ENCODE data around the gene EED. TPM values are rescaled to one million over a fixed set of nuclear protein-coding genes. Genes with fewer than 3 reads are reported as not detected.
"Not testable (repeated sequence)": the region's sequence is repeated elsewhere in the genome, so short reads cannot be mapped to it uniquely, and the experiment has no call there.

EED gene
- total RNA-seq, 2 experiments from 2014 or later: 43.4 TPM

- Mint-ChIP-seq H3K9me3 (peaks cover 2% of the 10 kb centered on the region), H3K4me3 (no peak overlapping the region), H3K36me3 (no peaks in the 10 kb centered on the region), H3K4me1 (no peaks in the 10 kb centered on the region), H3K27ac (no peak overlapping the region), H3K27me3 (no peaks in the 10 kb centered on the region)
- POLR2A ChIA-PET: interaction anchor here (0.6 to 0.7 kb wide), 2 partner anchors 15 to 65 kb away, joined by 3 to 5 read pairs; no protein-coding TSS in a partner anchor
- ATAC-seq (ENCODE audit: low read depth): no peak
- no peak for DNase-seq
Observed at GRCh38 chr11:86207413-86207812, 37.1 kb upstream of the EED start.

DNA sequence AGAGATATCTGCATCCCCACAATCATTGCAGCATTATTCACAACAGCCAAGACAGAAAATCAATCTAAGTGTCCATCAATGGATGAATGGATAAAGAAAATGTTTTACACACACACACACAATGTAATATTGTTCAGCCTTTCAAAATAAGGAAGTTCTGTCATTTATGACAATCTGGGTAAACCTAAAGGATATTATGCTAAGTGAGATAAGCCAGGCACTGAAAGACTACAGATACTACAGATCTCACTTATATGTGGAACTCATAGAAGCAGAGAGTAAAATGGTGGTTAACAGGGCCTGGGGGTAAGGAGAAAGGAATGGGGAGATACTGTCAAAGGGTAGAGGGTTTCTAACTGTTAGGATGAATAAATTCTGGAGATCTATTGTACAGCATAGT lies 36.0 kb upstream of the EED start:
- Mint-ChIP-seq H3K9me3 (peaks cover 2% of the 10 kb centered on the region), H3K27ac (no peak overlapping the region), H3K4me1 (no peaks in the 10 kb centered on the region), H3K36me3 (no peaks in the 10 kb centered on the region), H3K27me3 (no peaks in the 10 kb centered on the region), H3K4me3 (no peak overlapping the region)
- DNase-seq: no peak
- no peak for ATAC-seq (ENCODE audit: low read depth)
- POLR2A ChIA-PET: no interaction called here

- no peaks in the 10 kb centered on the region for H3K27me3 Mint-ChIP-seq
- ATAC-seq (ENCODE audit: low read depth) (no peak), DNase-seq (no peak)
- H3K4me1 Mint-ChIP-seq: peaks cover 6% of the 10 kb centered on the region
- no peak overlapping the region for H3K4me3 Mint-ChIP-seq
- no peaks in the 10 kb centered on the region for H3K36me3 Mint-ChIP-seq
- POLR2A ChIA-PET: no interaction called here
- no peaks in the 10 kb centered on the region for H3K9me3 Mint-ChIP-seq
- H3K27ac Mint-ChIP-seq: no peak overlapping the region
Observed at GRCh38 chr11:86209806-86210657, 34.5 kb upstream of the EED start.

GRCh38 chr11:86210898-86211297 lies 33.7 kb upstream of the EED start:
- H3K36me3 Mint-ChIP-seq: no peaks in the 10 kb centered on the region
- peaks cover 7% of the 10 kb centered on the region for H3K4me1 Mint-ChIP-seq
- H3K4me3 Mint-ChIP-seq: no peak overlapping the region
- DNase-seq (no peak), ATAC-seq (ENCODE audit: low read depth) (no peak)
- no peak overlapping the region for H3K27ac Mint-ChIP-seq
- no peaks in the 10 kb centered on the region for H3K27me3 Mint-ChIP-seq
- POLR2A ChIA-PET: no interaction called here
- no peaks in the 10 kb centered on the region for H3K9me3 Mint-ChIP-seq

GRCh38 chr11:86211619-86212018 lies 32.9 kb upstream of the EED start:
- Mint-ChIP-seq H3K36me3 (no peaks in the 10 kb centered on the region), H3K27me3 (no peaks in the 10 kb centered on the region), H3K4me3 (no peak overlapping the region), H3K9me3 (no peaks in the 10 kb centered on the region), H3K27ac (no peak overlapping the region), H3K4me1 (peaks cover 7% of the 10 kb centered on the region)
- POLR2A ChIA-PET: no interaction called here
- DNase-seq: no peak
- ATAC-seq (ENCODE audit: low read depth): no peak

GRCh38 chr11:86212019-86212611 lies 32.4 kb upstream of the EED start:
- no peak overlapping the region for H3K4me3 Mint-ChIP-seq

DNA sequence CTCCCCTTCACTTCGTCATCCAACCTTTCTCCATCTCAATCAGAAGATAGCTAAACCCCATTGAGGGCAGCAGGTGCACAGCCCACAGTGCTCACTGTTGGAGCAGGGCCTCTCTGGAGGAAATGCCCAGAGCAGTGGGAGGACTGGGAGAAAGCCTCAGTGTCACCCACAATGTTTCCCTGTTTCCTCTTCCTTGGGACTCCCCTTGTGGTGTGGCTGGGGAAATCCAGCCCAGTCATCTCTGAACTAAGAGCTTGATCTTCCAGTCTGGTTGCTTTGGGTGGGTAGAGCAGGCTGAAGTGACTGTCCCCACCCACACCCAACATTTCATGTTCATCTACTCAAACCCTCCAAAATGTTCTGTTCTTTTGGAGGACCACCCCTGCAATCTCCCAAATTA lies 29.8 kb upstream of the EED start:
- Mint-ChIP-seq H3K36me3 (no peaks in the 10 kb centered on the region), H3K4me3 (no peak overlapping the region), H3K9me3 (no peaks in the 10 kb centered on the region), H3K4me1 (peaks cover 15% of the 10 kb centered on the region), H3K27ac (no peak overlapping the region), H3K27me3 (no peaks in the 10 kb centered on the region)
- POLR2A ChIA-PET: no interaction called here
- ATAC-seq (ENCODE audit: low read depth) (peak; percentile 55), DNase-seq (no peak)

More at GRCh38 chr11:86212019-86212611, 32.4 kb upstream of the EED start:
- no peaks in the 10 kb centered on the region for H3K9me3 Mint-ChIP-seq
- DNase-seq (no peak), ATAC-seq (ENCODE audit: low read depth) (no peak)
- no peak overlapping the region for H3K27ac Mint-ChIP-seq
- POLR2A ChIA-PET: no interaction called here
- H3K36me3 Mint-ChIP-seq: no peaks in the 10 kb centered on the region
- H3K27me3 Mint-ChIP-seq: no peaks in the 10 kb centered on the region
- H3K4me1 Mint-ChIP-seq: peaks cover 7% of the 10 kb centered on the region

- POLR2A ChIA-PET: interaction anchor here (0.7 to 1.5 kb wide), 2 partner anchors 27 to 227 kb away, joined by 3 to 4 read pairs; no protein-coding TSS in a partner anchor
- ATAC-seq (ENCODE audit: low read depth): peak; percentile 83
- peaks cover 16% of the 10 kb centered on the region for H3K4me1 Mint-ChIP-seq
Observed at GRCh38 chr11:86218125-86219084, 26.1 kb upstream of the EED start.

DNA sequence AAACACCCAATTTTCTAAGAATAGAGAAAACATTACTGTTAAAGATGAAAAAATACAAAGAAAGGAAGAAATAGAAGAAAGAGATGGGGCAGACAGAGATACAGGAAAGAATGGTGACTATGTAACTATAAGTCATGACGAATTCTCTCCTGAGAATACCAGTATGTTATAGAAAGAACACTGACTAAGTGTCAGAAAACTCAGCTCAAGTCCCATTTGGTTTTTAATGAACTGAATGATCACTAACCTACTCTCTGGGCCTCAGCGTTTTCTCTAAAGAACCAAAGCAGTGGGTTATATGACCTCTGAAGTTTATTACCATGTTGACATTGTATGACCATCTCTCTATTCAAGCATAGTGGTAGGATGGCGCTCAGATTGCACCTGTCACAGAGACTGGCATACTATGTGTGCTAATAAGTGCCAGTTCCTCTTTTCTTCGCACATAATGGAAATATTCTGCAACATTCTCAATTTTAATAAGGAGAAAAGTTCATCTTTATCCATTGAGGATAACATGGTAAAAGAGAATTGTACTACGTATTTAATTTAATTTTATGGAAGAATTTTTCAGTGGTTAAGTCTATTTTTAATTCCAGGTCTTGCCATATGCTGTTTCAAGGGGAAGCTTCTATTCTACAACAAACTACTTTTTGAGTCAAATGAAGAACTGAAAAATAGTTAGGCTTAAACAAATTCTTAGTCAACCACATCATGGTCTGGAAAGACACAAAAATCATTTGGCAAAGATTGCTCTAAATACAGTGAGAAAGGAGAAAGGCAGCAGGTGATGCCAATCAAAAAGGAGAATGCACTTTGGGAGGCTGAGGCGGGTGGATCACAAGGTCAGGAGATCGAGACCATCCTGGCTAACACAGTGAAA lies 25.0 kb upstream of the EED start:
- peaks cover 4% of the 10 kb centered on the region for H3K9me3 Mint-ChIP-seq
- DNase-seq: no peak
- H3K4me3 Mint-ChIP-seq: no peak overlapping the region
- peaks cover 5% of the 10 kb centered on the region for H3K36me3 Mint-ChIP-seq
- H3K27me3 Mint-ChIP-seq: peaks cover 2% of the 10 kb centered on the region
- H3K4me1 Mint-ChIP-seq: peaks cover 14% of the 10 kb centered on the region
- H3K27ac Mint-ChIP-seq: no peak overlapping the region
- POLR2A ChIA-PET: interaction anchor here (0.6 kb wide), 1 partner anchor 48 kb away, joined by 5 read pairs; no protein-coding TSS in a partner anchor
- ATAC-seq (ENCODE audit: low read depth): no peak

More at GRCh38 chr11:86218125-86219084, 26.1 kb upstream of the EED start:
- peak; percentile 45 for DNase-seq
- Mint-ChIP-seq H3K4me3 (peak overlapping the region; percentile 59), H3K36me3 (no peaks in the 10 kb centered on the region), H3K27ac (no peak overlapping the region), H3K27me3 (peaks cover 2% of the 10 kb centered on the region), H3K9me3 (no peaks in the 10 kb centered on the region)

DNA sequence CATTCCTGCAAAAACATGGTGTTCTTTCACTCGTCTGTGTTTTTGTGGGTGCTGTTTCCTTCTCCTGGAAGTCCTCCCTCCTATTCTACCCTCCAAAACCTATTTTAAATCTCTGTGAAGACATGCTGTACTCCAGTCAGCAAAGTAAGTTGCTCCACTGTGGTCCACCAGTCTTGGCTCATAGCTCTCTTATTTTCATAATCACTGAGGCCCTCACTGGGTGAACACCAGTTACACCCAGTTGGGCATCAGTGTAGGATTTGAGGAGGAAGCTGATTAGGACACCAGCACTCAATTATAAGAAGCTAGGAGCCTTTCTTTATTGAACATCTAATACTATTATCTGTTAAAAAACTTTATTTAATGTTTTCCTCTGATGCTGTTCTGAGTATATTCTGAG lies 23.9 kb upstream of the EED start:
- no peak overlapping the region for H3K4me3 Mint-ChIP-seq
- H3K27me3 Mint-ChIP-seq: peaks cover 2% of the 10 kb centered on the region
- peaks cover 4% of the 10 kb centered on the region for H3K9me3 Mint-ChIP-seq
- H3K36me3 Mint-ChIP-seq: peaks cover 6% of the 10 kb centered on the region
- no peak for ATAC-seq (ENCODE audit: low read depth)
- peaks cover 9% of the 10 kb centered on the region for H3K4me1 Mint-ChIP-seq
- DNase-seq: no peak
- POLR2A ChIA-PET: interaction anchor here (0.7 kb wide), 1 partner anchor 27 kb away, joined by 5 read pairs; no protein-coding TSS in a partner anchor
- H3K27ac Mint-ChIP-seq: no peak overlapping the region

DNA sequence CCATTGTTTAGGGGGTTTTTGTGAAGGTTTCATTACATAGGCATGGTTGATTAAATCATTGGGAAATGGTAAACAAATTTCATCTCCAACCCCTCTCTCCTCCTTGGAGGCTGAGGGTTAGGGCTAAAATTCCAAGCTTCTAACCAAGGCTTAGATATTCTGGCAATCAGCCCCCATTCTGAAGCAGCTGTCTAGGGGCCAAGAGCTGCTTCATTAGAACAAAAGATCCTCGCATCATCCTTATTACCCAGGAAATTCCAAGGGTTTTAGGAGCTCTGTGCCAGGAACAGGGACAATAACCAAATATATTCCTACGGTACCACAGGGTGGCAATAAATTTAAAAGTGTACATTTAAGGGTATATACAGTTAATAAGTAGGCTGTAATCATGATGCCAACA lies 22.5 kb upstream of the EED start:
- H3K9me3 Mint-ChIP-seq: peaks cover 4% of the 10 kb centered on the region
- POLR2A ChIA-PET: interaction anchor here (0.6 kb wide), 1 partner anchor 14 kb away, joined by 5 read pairs; no protein-coding TSS in a partner anchor
- H3K4me3 Mint-ChIP-seq: no peak overlapping the region
- H3K27ac Mint-ChIP-seq: no peak overlapping the region
- no peak for DNase-seq
- H3K27me3 Mint-ChIP-seq: peaks cover 2% of the 10 kb centered on the region
- peaks cover 11% of the 10 kb centered on the region for H3K4me1 Mint-ChIP-seq
- H3K36me3 Mint-ChIP-seq: peaks cover 6% of the 10 kb centered on the region
- no peak for ATAC-seq (ENCODE audit: low read depth)

GRCh38 chr11:86224575-86224974 lies 20.0 kb upstream of the EED start:
- H3K27ac Mint-ChIP-seq; H3K9me3 Mint-ChIP-seq; H3K4me1 Mint-ChIP-seq; ATAC-seq (ENCODE audit: low read depth); H3K36me3 Mint-ChIP-seq; POLR2A ChIA-PET; H3K4me3 Mint-ChIP-seq; DNase-seq; H3K27me3 Mint-ChIP-seq: not testable (repeated sequence)

All from activated naive CD8-positive, alpha-beta T cell treated with anti-CD3 and anti-CD28 coated beads, Interleukin-2, amount 10 ng/mL, durations not matched to agents 7 days and 5 days (primary cell).